OCI-LY7 (cell line): ENCODE results near the gene MEF2C.

Source experiments
- EZH2phosphoT487 ChIP-seq: fragments of 200-600 bp; sonication (generic); IDR thresholded peaks from 2 replicates; pipeline ENCODE4 v1.6.1; 2018; ENCODE audit warnings: low read depth, borderline replicate concordance, mild to moderate bottlenecking, mixed run types, antibody characterized with exemption, low read length, moderate library complexity, mixed read lengths
- TF ChIP-seq, protein P1 (sequence below): fragments of 200-600 bp; sonication (generic); conservative IDR thresholded peaks from 2 replicates; pipeline ENCODE4 v1.5.1; 2014; ENCODE audit warnings: mild to moderate bottlenecking, antibody characterized with exemption, low read length, moderate library complexity, mixed read lengths

DNA sequence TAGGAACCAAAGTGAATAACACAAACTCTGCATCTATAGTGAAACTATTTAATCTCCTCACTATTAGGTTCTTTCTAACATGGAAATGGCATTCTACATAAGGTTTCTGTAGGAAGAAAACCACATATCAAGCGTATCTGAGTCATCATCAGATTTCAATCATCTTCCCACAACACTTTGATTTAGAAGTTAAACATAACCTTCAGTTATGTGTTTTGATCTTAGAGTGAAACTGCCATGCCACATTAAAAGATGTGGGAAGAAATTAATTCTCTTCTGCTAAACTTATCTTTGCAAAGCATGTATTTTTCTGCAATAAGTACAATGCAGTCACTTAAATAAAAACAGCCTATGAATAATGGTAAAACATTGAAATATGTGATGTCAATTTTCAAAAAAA lies 55.0 kb downstream of the MEF2C start:
- TF ChIP-seq, protein P1, sequence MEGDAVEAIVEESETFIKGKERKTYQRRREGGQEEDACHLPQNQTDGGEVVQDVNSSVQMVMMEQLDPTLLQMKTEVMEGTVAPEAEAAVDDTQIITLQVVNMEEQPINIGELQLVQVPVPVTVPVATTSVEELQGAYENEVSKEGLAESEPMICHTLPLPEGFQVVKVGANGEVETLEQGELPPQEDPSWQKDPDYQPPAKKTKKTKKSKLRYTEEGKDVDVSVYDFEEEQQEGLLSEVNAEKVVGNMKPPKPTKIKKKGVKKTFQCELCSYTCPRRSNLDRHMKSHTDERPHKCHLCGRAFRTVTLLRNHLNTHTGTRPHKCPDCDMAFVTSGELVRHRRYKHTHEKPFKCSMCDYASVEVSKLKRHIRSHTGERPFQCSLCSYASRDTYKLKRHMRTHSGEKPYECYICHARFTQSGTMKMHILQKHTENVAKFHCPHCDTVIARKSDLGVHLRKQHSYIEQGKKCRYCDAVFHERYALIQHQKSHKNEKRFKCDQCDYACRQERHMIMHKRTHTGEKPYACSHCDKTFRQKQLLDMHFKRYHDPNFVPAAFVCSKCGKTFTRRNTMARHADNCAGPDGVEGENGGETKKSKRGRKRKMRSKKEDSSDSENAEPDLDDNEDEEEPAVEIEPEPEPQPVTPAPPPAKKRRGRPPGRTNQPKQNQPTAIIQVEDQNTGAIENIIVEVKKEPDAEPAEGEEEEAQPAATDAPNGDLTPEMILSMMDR: no peak
- no peak for TF ChIP-seq EZH2phosphoT487
